Adrenal gland (tissue), 5 donors: Measurements from ENCODE around the gene MAPK10.

Experiments used
- POLR2A ChIP-seq, 2 donors: fragments of 450-650 bp; IDR thresholded peaks; one replicate each; pipeline ENCODE4 v1.6.1; 2017; ENCODE audit warnings: antibody characterized with exemption in 2 of 2, mild to moderate bottlenecking in 2 of 2, moderate library complexity in 1 of 2
- TF ChIP-seq, protein P1 (sequence below), 6 experiments: fragments of 450-650 bp in 4 of 6; fragments of 200-600 bp in 2 of 6; sonication (generic) in 1 of 6; IDR thresholded peaks; 1 replicate in 5 of 6; 2 replicates in 1 of 6; pipeline versions ENCODE4 v1.5.1 to v1.8.0; 2016 to 2021; ENCODE audit warnings: antibody characterized with exemption in 6 of 6, mild to moderate bottlenecking in 2 of 6, moderate library complexity in 1 of 6
- donor health status: DM: no; HTN: no; CAD: no.

DNA sequence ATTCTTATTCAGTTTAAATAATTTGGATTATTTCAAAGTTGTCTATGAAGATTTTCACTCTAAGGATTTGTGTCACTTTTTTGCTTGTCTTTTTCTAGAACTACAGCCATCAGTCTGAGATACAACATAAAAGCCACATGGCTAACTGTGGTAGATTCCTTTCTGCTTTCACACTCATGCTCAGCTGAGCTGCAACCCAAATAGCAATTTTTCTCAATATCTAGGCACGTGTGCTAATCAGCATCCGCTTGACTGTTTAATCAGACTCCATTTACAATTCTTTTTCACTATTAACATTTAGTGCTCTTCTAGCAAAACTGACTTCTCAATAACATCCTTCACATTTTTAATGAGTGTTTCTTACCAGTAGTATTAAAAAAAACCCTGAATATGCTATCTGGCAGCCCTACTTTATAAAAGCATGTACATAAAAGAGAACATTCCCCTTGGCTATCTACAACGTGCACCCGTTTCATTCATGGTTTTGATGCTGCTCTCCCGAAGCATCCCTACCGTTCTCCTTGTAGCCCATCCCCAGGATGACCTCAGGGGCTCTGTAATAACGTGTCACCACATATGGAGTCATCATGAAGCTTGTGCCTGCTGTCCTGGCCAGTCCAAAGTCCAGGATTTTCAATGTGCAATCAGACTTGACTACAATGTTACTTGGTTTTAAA is 259.2 kb downstream of the MAPK10 start:
- TF ChIP-seq, protein P1, sequence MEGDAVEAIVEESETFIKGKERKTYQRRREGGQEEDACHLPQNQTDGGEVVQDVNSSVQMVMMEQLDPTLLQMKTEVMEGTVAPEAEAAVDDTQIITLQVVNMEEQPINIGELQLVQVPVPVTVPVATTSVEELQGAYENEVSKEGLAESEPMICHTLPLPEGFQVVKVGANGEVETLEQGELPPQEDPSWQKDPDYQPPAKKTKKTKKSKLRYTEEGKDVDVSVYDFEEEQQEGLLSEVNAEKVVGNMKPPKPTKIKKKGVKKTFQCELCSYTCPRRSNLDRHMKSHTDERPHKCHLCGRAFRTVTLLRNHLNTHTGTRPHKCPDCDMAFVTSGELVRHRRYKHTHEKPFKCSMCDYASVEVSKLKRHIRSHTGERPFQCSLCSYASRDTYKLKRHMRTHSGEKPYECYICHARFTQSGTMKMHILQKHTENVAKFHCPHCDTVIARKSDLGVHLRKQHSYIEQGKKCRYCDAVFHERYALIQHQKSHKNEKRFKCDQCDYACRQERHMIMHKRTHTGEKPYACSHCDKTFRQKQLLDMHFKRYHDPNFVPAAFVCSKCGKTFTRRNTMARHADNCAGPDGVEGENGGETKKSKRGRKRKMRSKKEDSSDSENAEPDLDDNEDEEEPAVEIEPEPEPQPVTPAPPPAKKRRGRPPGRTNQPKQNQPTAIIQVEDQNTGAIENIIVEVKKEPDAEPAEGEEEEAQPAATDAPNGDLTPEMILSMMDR (IDR thresholded peaks at IDR 0.05) = no peak
- no peak for TF ChIP-seq POLR2A (IDR thresholded peaks at IDR 0.05)
